Stimulated activated CD4-positive, alpha-beta T cell treated with anti-CD3 and anti-CD28 coated beads, Interleukin-15, amount 100 ng/mL, for 48 hours (primary cell): ENCODE results near the gene PALMD.

Experiments
- DNase-seq, 2 donors: peaks; one replicate each; pipeline ENCODE4 v3.0.0-alpha.2; 2020; ENCODE audit warnings: low read depth in 2 of 2

The PALMD gene

GRCh38 chr1:99697580-99697979 is 51.7 kb downstream of the PALMD start:
- DNase-seq, result no peak

DNA sequence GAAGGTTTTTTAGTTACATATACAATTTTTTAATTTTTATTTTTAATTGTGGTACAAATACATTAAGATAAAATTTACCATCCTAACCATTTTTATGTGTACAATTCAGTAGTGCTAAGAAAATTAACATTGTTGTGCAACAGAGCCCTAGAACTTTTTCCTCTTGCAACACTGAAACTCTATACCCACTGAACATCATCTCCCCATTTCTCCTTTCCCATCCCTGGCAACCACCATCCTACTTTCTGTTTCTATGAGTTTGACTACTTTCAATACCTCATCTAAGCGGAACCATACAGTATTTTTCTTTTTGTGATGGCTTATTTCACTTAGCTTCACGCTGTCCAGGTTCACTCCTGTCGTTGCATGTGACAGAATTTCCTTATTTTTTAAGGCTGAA is 54.1 kb downstream of the PALMD start:
- no peak for DNase-seq

DNA sequence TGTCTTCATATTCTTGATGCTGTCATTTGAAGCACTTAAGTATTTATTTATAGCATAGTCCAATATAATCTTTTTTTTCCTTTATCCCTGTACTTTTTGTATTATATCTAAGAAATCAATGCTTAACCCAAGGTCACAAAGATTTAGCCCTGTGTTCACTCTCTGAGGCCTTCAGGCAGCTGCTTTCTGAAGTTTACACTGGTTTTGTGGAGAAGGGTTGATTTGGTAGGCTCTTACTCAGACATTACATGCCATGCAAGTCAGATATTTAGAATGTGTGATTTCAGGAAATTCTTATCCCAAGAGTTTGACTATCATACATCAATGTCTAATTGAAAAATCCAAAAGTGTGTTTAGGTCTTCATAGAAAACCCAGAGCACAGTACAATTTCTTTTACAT is 56.3 kb downstream of the PALMD start:
- DNase-seq, result no peak

DNA sequence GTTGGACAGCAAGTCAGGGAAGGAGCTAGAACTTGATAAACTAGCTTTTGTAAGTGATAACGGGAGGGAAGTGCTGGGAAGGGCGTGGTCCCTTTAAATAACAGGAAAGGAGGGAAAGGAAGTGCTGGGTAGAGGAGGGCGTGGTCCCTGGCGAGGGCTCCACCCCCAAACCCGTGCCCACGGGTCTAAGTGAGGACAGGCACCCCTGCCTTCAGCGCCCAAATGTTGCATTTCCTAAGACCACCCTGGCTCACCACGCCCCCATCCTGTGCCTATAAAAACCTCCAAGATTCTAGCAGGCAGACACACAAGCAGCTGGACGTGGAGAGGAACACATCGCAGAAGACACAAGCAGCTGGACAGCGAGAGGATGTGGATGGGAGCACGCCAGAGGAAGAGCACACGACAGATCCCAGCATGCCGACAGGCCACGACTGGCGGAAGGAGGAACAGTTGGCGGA is 58.5 kb downstream of the PALMD start:
- DNase-seq, result no peak

DNA sequence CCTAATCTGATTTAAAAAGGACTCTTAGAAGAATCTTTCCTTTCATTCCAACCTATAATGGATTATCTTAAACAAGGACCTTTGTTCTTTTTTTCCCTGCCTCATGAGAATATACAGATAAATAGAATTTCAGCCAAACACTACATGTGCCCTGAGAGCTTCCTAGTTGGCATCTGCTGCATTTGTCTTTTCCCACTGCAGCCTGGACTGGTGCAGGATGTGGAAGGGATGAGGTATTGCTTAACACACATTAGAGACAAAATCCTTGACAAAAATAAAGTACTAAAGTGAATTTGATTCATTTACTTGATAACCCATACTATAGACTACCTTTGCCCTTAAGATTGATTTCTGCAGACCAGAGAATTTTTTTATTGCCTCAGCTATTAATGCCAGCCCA is 59.5 kb downstream of the PALMD start:
- DNase-seq, result no peak

DNA sequence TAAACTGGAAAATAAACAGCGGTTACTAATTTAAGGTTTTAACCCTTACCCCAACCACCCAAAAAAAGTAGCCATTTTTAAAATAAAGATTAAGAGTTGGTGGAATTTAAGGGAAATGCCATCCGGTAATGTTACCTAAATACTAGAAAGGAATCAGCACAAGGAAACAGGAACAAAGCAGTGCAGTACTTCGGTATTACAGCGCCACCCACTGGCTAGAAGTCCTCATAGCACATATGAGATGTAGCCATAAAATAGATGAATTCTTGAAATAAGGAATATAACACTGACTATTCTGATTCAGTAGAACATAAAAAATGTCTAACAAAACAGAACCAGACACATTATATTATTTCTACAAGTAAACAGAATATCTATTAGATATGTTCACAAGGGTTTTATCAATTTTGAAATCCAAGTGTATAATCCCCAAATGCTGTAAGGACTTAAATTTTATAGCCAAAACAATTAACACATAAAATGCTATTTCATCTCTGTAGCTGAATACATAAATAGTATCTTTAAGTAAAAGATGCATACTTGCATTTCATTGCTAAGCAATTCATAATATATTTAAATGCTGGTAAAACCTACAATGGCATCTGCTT is 61.7 kb downstream of the PALMD start:
- peak; percentile 32 to 35 for DNase-seq

DNA sequence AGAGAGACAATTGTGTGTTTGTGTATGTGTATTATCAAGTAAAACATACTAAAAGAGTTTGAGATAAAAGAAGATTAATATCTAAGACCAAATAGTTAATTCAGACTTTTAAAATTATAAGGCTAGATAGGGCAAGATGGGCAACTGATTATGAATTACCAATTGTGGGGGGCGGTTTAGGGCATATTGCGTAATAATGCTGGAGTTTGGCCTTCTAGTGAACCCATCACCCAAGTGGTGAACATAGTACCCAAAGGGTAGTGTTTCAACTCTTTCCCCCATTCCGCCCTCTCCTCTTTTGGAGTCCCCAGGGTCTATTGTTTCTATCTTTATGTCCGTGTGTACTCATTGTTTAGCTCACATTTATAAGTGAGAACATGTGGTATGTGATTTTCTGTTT is 65.1 kb downstream of the PALMD start:
- no peak for DNase-seq

- DNase-seq, result no peak
These were observed 67.1 kb downstream of the PALMD start for GRCh38 chr1:99713006-99713405.

DNA sequence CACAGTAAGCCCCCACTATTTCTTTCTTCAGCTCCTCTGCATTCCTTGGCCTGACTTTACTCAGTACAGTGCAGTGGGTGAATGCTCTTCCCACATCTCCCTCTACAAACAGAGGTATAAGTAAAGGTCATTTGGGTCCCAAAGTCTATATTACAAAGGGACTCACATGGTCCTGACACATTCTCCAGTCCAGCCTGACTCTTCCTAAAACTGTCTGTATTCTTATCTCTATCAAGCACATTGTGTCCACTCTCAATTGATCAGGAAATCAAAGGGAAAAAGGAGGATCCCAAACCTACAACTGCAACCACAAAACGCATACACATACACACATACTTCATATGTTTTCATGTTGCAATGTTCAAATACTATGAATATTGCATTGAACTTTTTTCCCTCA is 71.1 kb downstream of the PALMD start:
- DNase-seq, result no peak

DNA sequence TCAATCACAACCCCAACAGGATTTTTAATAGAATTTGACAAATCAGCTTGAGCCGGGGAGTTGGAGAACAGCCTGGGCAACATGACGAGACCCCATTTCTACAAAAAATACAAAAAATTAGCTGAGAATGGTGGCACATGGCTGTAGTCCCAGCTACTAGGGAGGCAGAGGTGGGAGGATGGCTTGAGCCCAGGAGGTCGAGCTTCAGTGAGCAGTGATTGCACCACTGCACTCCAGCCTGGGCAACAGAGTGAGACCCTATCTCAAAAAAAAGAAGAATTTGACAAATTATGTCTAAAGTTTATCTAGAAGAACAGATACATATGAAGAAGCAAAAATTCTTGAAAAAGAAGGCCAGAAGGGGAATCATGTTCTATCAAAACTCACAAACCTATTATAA is 77.3 kb downstream of the PALMD start:
- DNase-seq, result no peak

DNA sequence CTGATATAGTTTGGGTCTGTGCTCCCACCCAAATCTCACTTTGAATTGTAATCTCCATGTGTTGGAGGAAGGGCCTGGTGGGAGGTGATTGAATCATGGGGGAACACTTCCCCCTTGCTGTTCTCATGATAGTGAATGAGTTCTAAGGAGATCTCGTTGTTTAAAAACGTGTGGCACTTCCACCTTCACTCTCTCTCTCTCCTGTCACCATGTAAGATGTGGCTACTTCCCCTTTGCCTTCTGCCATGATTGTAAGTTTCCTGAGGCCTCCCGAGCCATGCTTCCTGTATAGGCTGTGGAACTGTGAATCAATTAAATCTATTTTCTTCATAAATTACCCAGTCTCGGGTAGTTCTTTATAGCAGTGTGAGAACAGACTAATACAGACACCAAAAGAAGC is 80.1 kb downstream of the PALMD start:
- no peak for DNase-seq

GRCh38 chr1:99726407-99726806 is 80.5 kb downstream of the PALMD start:
- no peak for DNase-seq

DNA sequence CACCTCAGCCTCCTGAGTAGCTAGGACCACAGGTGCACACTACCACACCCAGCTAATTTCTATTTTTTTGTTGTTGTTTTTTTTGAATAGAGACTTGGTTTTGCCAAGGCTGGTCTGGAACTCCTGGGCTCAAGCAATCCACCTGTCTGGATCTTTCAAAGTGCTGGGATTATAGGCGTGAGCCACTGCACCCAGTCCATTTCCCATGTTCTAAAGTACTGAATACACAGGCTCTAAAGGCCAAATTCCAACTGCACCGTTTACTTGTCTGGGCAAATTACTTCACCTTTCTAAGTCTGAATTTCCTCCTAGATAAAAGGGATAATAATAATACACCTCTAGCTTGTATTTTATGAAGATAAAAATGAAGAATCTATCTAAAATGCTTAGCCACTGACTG is 80.9 kb downstream of the PALMD start:
- no peak for DNase-seq

DNA sequence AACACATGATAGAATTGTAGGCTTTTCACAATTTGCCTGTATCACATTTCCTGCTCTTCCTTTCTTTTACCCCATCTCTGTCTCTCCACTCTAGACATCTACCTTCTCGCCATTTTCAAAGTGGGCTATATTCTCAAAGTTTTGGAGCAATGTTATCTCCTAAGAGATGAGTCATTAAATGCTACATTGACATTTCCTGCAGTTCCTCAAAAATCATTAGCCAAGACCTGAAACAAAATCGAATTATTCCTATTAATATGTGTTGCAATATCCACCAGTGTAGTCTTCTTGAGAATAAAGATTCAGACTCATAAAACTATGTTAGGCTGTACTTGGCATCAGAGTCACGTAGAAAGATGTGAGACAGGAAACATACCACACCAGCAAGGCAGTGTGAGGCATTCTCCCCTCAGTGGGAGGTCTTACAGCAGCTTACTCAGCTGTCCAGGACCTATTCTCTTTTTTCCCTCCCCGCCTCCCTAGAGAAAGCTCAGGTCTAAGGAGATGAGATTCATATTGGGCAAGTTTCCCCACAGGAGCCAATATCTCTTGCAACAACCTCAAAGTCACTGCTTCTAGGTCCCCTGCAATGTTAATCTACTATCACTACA is 81.8 kb downstream of the PALMD start:
- no peak for DNase-seq

DNA sequence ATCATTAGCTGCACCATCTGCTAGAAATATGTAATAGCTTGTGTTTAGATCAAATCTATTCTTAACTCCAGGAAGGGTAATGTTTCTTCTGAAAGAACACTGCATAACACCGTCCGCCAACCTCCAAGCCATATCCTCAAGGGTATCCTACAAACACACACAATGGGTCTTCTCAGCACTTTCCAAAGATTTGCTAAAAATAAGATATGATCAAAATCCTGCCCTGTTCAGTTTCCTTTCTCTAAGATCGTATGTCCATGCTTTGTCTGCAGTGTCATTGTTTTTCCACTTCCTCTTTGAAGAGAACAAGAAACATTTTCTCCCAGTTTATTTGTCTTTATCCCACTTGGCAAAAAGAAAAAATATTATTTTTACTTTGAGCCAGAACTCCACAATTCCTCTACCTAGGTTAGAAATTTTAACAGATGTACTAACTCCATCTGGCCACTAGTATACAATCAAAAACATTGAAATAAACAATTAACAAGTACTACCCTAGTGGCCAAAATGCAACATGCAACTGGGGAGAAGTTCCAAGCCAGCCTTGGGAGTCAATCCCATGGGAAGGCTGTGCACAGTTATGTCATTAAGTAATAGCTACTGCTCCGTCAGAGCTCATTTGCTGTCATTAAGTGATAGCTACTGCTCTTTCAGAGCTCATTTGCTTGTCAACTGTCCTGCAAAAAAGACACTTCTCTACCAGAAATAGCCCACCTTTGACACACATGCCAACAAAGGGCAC is 82.8 kb downstream of the PALMD start:
- DNase-seq, result no peak

- DNase-seq, result no peak
These were observed 85.5 kb downstream of the PALMD start for GRCh38 chr1:99731384-99731783.

DNA sequence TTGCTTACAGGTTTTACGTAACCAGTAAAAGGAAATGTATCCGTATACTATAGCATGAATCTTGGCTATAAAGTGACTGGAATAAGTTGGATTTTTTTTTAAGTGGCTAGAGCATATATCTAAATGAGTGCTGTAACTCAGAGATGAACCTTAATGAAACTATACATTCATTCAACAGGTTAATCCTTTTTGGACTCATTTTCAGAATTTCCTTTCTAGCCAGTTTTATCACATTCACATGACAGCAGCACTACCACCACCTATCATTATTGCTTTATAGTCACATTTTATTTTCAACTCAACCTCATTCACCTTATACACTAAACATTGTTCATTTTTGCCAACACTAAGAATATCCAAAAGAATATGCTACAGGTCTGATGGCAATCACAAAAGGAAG is 89.9 kb downstream of the PALMD start:
- DNase-seq, result no peak

GRCh38 chr1:99737016-99737415 is 91.1 kb downstream of the PALMD start:
- no peak for DNase-seq

GRCh38 chr1:99738858-99739465 is 93.0 kb downstream of the PALMD start:
- no peak for DNase-seq

DNA sequence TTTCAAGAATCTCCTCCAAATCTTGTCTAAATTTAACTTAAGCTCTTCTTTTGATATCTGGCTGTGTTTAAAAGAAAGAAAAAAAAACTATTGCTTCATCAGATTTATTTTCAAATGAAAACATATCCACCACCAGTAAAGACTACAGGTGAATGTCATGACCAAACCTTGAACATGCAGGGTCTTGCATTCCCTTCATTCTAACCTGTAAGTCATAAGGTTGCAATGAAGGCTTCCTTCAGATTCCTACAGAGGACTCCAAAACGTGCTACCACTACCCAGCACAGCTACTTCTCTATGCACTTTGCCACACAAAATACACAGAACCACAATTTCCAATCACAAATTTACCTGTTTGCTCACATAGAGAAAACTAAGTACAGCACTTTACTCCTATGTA is 94.2 kb downstream of the PALMD start:
- no peak for DNase-seq
